Femur (tissue), 1 donor: Measurements from ENCODE around the gene GNAT2.

Experiments used
- DNase-seq: peaks from one replicate; pipeline ENCODE4 v3.0.0-alpha.2; 2017

The GNAT2 gene

DNA sequence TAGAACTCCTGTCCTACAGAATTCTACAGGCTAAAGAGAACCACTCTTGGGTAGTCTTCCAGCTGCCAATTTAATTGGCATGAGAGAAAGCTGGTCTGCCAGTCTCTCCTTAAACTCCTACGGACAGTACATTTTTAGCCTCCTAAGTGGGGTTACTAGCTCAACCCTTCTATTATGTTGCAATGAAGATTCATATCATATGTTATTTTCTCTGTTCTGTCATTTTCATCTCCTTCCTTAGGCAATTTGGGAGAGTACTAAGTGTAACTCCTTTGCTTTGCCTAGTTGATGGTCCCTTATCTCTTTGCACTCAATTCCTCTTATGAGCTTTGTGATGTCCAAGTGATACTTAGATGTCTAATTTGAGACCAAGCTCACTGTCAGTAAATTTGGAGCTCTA is 14.0 kb downstream of the GNAT2 start:
- DNase-seq, result no peak

DNA sequence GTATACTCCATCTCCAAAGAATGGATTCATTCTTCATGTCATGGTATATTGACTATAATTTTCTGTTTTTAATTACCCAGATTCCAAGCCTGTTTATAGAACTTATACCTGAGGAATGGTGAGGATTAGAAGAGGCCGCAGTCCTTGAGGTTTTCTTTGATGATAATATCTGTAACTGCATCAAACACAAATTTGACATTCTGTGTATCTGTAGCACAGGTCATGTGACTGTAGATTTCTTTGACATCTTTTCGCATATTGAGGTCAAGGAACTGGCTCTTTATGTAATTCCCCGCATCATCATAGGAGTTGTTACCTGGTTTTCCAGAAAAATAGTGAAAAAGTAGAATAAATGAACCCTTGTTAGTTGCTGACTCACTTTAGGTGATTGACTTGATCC is 16.2 kb downstream of the GNAT2 start:
- DNase-seq, result no peak

DNA sequence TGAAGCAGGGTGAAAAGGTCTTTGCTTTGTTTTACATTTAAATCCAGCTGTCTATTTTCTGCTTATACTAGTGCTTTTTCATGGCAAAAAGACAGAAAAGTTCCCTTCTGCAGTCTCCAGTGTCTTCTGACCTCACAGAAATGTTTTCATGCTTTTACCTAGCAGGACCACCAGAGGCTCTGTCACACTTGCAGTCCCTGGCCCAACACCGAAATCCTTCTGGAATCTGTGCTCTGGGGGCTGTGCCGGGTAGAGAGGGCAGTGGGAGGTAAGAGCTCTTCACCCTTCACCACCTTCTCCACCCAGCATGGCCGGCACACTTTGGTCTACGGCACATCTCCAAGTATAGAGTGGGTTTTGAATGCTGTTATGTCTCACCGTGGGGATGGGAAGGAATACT is 20.8 kb downstream of the GNAT2 start:
- no peak for DNase-seq

DNA sequence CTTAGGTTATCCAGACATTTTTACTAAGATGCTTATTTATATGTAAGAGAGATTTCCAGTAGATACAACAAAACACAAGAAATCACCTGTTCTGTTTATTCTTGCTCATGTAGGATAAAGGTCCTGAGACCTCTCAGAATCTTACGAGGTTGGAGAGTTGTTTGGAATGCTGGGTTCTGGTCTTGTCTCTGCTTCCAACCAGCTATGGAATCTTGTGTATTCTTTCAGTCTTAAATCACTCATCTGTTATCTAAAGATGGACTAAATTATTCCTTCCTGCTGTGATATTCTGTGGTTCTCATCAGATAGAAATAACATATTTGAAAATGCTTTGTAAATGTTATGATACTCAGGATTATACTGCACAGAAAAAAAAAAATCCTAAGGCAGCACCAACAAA is 21.3 kb downstream of the GNAT2 start:
- no peak for DNase-seq

DNA sequence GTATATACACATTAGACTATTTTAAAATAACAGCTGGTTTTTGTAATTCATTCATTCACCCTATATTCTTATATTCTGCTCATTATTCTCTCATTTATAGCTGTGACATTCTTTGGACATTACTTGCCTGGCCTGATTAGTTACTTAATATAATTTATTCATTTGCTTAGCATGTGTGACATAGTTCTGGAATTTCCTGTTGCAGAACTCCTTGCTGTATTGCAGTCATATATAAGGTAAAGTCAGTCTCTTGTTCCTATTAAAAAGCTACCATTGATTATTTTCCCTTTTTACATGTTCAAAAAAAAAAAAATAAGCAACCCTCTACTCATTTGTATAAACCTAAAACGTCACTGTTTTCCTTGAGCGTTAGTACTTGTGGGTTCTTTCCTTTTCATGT is 23.9 kb downstream of the GNAT2 start:
- DNase-seq, result no peak

DNA sequence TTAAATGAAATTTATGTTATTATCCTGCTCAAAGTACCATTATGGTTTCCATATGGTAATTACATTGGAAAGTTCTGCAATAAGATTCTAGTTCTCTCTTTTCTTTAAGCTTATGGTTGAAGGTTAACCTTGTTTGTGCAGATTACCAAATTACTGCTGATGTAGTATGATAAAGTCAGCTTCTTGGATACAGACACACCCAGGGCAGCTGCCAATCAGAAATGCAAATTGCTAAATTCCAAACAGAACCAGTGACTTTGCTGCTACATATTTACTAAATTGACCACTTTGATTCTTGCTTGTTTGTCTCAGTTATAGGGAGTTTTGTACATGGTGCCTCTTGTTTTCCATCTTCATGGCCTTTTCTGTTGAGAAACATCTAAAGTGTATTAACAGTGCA is 26.5 kb downstream of the GNAT2 start:
- no peak for DNase-seq

DNA sequence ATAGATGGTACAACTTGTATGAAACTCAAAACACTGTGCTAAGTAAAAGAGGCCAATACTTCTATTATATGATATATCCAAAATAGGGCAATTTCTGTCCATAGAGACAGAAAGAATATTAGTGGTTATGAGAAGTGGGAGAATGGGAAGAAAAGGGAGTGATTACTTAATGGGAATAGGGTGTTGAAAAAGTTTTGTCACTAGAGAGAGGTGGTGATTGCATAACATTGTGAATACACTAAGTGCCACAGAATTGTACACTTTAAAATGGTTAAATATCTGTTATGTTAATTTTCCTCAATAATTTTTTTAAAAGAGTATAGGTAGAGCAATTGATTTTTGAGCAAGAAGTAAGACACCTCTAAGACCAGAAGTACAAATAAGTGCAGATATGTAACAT is 29.7 kb downstream of the GNAT2 start:
- no peak for DNase-seq

DNA sequence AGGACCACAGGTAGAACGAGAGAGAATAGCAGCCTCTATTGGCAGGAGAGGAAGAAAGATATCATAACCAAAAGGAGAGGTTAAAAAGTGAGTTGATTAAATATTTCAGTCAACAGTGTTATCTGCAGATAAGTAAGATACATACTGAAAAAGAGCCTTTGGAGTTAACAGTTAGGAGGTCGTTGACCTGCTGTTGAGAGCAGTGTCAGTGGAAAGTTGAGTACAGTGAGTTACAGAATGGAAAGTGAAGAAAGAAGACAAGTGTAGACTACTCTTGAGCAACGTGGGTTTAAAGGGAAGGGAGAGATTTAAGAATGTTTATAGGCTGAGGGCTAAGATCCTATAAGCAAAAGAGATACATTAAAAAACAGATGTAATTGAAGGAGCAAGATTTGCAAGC is 30.2 kb downstream of the GNAT2 start:
- no peak for DNase-seq

DNA sequence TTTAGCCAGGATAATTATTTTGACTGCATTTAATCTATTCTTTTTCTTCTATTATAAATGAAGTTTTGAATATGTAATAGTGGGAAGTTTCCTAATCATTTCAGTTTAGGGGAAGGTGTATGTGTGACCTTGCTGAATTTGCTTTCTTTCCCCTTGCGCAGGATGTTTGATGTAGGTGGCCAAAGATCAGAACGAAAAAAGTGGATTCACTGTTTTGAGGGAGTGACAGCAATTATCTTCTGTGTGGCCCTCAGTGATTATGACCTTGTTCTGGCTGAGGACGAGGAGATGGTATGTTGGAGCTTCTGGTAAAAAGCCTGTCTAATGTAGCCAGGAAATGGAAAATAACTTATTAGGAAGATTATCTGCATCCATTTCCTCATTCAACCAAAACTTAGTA is 33.4 kb downstream of the GNAT2 start:
- no peak for DNase-seq

DNA sequence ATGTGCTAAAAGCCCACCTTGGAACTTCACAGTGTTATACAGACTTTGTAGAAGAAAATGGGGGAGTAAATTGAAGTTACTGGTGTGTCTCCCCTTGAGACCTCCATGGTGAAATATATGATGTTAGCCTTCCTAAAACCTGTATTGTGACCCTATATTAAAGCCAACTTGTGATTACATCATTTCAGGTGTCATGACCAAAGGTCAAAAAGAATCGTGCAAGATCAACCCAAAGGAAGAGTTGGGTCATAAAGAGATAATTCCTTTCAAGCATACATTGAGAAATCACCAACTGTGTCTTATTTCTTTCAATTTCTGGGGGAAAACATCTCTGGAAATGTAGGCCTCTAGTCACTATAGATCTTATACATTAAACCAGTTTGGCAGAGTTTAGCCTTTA is 34.6 kb downstream of the GNAT2 start:
- DNase-seq, result no peak

DNA sequence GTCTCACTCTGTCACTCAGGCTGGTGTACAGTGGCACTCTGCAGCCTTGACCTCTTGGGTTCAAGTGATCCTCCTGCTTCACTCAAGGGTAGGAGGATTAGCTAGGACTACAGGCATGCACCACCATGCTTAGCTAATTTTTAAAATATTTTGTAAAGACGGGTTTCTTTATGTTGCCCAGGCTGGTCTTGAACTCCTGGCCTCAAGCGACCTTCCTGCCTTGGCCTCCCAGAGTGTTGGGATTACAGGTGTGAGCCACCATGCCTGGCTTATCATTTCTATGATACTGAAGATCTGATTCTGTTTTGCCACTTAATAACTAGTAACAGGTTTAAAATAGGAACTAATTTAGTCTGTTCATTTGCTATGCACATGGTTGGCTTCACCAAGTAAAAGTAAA is 37.4 kb downstream of the GNAT2 start:
- DNase-seq, result no peak

DNA sequence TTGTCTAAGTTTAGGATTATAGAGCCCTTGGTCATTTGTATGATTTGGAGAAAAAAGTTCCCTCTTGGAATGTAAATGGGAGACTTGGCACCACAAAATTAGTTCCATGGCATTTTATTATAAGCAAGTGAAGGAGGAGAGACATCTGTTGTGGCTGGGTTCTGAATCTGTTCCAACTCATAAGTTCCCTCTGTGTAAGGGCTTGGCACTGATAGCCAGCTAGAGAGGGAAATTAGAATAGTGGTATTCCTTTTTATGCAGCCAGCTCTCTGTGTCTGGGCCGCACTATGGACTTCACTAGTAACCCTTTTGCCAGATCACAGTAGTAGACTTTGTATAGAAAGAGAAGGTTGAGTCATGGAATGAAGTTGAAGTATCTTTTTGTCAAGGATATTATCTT is 39.9 kb downstream of the GNAT2 start:
- DNase-seq, result peak; percentile 29

DNA sequence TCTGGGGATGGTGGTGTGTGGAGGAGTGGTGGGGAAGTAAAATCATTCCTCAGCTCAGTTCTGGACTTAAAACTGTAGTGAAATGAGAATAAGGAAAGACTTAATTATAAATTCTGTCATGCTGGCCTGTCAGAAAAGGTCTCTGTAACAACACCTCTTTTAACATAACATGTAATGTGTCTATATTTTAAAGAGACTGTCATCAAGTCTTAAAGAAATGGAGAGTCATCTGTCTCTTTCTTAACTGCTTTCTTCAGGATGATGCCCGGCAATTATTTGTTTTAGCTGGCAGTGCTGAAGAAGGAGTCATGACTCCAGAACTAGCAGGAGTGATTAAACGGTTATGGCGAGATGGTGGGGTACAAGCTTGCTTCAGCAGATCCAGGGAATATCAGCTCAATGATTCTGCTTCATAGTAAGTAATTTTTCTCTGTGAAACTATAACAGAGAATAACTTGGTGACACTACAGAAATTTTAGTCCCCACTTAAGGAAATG is 40.4 kb downstream of the GNAT2 start:
- no peak for DNase-seq

DNA sequence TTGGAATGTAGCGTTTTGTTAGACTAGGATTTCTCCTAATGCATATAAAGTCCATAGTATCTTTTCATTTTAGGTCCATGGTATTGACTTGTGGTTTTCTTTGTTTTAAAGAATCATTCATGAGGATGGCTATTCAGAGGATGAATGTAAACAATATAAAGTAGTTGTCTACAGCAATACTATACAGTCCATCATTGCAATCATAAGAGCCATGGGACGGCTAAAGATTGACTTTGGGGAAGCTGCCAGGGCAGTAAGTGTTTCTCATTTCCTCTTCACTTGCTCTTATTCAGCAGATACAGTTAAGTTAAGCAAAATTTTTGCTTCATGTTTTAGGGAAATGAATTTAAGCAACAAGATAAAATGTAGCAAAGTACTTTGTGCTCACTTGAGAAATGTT is 45.6 kb downstream of the GNAT2 start:
- no peak for DNase-seq

DNA sequence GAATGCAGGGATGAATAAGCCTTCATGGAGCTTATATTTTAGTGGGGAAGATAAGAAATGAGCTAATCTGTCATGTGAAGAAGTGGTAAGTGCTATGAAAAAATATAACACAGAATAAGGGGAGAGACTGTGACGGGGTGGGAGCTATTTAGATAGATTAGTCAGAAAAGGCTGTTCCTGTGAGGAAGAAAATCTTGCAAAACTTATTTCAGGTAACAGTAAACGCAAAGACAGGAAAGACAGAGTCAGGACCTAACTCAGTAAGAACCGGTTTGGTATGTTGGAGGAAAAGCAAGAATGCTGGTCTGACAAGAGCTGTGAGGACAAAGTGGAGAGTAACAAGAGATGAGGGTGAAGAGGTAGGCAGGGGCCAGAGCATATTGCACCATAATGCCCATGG is 49.0 kb downstream of the GNAT2 start:
- no peak for DNase-seq

DNA sequence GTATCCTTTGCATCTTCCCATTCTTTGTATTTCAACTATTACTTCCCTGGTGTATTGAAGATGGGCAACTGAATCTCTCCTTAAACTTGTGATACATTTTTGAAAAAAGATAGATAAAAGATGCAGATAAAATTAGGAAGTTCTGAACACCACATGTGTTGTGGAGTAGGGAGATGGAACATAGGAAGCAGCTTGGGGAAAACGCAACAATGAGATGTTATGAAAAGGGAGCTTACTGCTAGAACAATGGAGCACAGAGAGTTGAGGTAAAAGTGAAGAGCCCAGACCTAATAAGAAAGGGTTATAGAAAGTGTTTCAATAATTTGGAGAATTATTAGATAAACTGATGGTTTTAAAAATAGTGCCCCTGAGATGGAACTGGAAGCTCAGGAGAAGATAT is 50.1 kb downstream of the GNAT2 start:
- DNase-seq, result no peak

DNA sequence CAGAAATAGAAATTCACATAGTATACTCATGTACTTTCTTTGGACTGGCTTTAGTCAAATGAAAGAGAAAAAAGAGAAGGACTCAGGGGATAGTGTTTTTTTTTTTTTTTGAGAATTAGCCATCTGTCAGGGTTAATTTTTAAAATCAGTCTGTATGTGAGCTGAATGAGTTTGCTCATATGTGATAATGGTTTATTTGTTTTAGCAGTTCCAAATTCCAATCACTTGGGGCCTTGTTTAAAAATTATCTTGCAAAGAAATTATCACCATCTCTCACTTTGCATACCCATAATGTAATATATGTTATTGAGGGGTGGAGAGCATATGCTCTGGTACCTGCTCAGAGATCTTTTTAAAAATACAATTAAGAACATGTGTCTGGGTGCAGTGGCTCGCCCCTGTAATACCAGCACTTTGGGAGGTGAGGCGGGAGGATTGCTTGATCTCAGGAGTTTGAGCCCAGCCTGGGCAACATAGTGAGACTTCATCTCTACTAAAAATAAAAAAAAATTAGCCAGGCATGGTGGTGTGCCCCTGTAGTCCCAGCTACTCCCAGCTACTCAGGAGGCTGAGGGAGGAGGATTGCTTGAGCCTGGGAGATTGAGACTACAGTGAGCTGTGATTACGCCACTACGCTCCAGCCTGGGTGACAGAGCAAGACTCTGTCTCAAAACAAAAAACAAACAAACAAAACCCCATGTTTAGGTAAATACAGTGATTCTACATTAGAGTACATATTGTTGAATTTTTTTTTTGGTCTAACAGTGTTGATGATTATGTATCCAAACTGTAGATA is 51.3 kb downstream of the GNAT2 start:
- no peak for DNase-seq

DNA sequence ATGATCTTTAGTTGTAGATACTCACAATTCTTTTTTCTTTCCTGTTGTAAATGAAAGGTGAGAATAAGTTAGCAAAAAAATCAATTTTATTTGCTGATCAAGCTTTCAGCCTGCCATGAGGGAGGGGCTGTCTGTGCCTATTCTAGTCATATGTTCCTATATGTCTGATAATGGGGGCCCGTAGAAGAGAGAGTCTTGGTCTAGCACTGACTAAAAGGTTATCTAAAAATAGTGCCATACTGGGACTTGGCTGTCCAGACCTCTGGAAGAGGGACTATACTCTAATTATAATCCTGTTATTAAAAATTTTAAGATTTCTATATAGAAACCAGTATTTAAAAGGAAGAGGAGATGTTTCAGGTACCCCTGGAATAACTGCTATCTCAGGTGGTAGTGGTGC is 52.4 kb downstream of the GNAT2 start:
- DNase-seq, result no peak

DNA sequence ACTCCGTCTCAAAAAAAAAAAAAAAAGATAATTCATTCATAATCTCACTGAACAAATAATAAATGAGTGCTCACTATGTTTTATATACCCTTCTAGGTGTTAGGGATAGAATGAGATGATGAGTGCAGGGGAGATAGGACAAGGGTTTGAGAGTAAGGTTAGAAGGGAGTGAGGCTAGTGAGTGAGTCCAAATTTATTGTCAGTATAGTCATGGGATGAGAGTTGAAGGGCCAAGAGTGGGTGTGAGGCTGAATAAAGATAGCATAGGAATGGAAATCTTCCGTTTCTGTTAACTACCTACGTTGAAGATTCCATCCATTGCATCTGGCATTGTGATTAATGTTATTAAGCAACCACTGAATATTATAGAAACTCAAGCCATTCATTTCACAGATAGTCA is 54.2 kb downstream of the GNAT2 start:
- no peak for DNase-seq

DNA sequence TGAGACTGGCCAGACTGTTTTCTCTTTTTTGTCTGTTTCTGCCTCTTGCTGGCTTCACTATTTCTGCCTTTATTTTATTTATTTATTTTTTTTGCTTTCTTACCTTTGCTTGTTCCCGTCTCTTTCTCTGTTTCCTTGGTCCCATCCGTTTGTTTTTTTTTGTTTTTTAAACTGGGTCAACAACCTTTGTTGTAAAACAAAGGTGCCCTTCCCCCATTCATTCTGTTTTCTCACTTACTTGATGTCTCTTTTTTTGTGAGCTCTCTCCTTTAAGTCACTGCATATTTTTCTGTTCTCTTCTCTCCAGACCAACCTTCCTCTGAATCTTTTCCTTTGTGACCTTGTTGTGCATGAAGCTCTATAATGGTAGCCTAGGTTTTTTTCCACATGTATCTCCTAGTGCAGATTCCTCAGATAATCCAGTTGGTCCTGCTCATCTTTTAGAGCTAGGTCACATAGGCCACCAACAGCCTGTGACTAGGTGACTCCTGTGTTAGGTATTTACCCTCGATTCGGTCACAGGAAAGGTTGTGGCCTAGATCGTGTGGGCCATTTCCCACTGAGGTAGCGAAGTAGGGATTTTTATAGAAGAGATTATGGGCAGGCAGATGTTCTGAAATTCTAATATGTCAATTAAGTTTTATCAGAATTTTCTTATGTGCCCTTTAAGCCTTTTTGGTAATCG is 55.1 kb downstream of the GNAT2 start:
- no peak for DNase-seq

DNA sequence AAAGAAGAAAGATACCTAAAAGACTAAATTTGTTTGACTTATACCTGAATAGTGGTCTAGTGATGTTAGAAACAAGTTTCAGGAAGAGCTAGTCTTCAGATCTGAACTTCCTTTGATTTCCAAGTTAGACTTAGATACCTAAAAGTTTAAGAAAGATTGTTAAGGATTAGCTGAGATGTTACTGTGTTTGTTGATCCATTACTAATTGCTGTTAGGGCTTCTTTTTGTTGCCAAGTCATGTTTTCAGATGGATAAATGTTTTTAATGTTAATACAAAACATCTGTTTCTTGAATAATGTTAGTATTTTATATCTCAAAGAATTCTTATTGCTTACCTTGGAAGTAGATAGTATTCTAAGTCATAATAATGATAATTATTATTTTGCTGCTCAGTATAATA is 59.4 kb downstream of the GNAT2 start:
- no peak for DNase-seq

DNA sequence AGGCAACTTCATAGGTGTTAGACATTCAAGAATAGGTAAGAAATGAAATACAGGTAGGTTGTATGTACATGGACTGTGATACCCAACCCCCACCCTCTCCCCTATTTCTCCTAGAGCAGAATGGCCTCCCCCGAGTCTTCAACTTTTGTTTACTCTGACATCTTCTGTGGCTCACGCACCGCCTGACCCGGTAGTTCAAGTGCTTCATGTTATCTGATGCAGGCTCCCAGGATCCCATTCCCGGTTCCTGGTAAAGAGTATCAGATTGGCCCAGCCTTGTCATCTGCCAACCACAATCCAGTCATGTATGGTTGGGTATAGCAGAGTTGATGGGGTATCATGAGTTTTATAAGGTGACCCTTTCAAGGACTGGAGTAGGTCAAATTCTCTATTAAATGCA is 61.9 kb downstream of the GNAT2 start:
- DNase-seq, result no peak

DNA sequence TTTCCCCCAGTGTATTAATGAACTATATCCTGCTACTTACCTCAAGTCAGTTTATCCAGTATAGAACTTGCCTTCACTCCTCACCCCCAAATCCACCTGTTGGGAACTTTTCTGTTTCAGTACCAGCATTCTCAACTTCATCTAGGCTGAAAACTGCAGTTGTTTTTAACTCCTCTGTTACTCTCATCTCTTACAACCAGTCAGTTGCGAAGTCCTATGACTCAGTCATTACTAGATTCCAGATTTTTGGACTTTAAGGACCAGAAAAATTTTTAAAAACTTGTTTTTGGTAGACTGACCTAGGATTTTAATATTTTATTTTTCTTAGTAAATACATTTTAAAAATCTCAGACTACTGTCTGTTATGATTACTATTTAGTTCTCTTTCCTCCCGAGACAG is 62.9 kb downstream of the GNAT2 start:
- no peak for DNase-seq
